ENCODE results near the gene ABHD14A. TPM values are rescaled to one million over a fixed set of nuclear protein-coding genes. Genes with fewer than 3 reads are reported as not detected.
A peak's percentile ranks its signal among the peaks of the same experiment; 100 is the strongest.

The ABHD14A gene
- total RNA-seq, 4 donors from 2014 or later: 2.0 to 11.3 (median 7.7) TPM

GRCh38 chr3:51962854-51963530 is 11.9 kb upstream of the ABHD14A start:
- no peaks in the 10 kb centered on the region for H3K27me3 ChIP-seq
- no peak overlapping the region for H3K4me3 ChIP-seq
- H3K27ac ChIP-seq: no peak overlapping the region
- 74 to 93% methylated on average over 3 to 6 of the region's 6 CpGs for WGBS, 2 donors (ENCODE audit: low coverage in 1 of 2)
- intact Hi-C loops (cut with DNase I; ENCODE audit: low total_unique reads): no loop called here
- DNase-seq: no peak
- in situ Hi-C loops (cut with MboI; ENCODE audit: low pct_ligation_motif_present in 1 of 4, low pct_unique_long_range_greater_than_20kb in 1 of 4, low sequenced_read_pairs in 3 of 4): no loop called here
- H3K4me1 ChIP-seq: peaks cover 4 to 24% (median 17%) of the 10 kb centered on the region in 4 donors
- H3K9me3 ChIP-seq: no peaks in the 10 kb centered on the region
- H3K36me3 ChIP-seq: no peaks in the 10 kb centered on the region
- no peak for TF ChIP-seq POLR2A (IDR thresholded peaks at IDR 0.05)
- TF ChIP-seq CTCF (IDR thresholded peaks at IDR 0.05): no peak
- no peak for TF ChIP-seq EP300 (IDR thresholded peaks at IDR 0.05; ENCODE audit: low read depth)
- no peak for TF ChIP-seq POLR2AphosphoS5 (IDR thresholded peaks at IDR 0.05)

GRCh38 chr3:51963951-51964451 is 10.9 kb upstream of the ABHD14A start:
- in situ Hi-C loops (cut with MboI; ENCODE audit: low pct_ligation_motif_present in 1 of 4, low pct_unique_long_range_greater_than_20kb in 1 of 4, low sequenced_read_pairs in 3 of 4): no loop called here
- peaks cover 9 to 32% (median 24%) of the 10 kb centered on the region in 4 donors for H3K4me1 ChIP-seq

GRCh38 chr3:51964521-51964920 is 10.3 kb upstream of the ABHD14A start:
- Histone ChIP-seq H3K27me3 (no peaks in the 10 kb centered on the region), H3K4me1 (peaks cover 9 to 35% (median 24%) of the 10 kb centered on the region in 4 donors), H3K27ac (no peak overlapping the region), H3K9me3 (no peaks in the 10 kb centered on the region), H3K36me3 (no peaks in the 10 kb centered on the region), H3K4me3 (no peak overlapping the region)
- TF ChIP-seq POLR2AphosphoS5 (IDR thresholded peaks at IDR 0.05): no peak
- no peak for TF ChIP-seq POLR2A (IDR thresholded peaks at IDR 0.05)
- TF ChIP-seq EP300 (IDR thresholded peaks at IDR 0.05; ENCODE audit: low read depth): no peak
- no peak for TF ChIP-seq CTCF (IDR thresholded peaks at IDR 0.05)
- DNase-seq: no peak
- intact Hi-C loops (cut with DNase I; ENCODE audit: low total_unique reads): no loop called here
- WGBS, 2 donors (ENCODE audit: low coverage in 1 of 2): 80% methylated on average over 4 of the region's 4 CpGs; no CpG with 5 or more reads in 1 of the 2 donors
- in situ Hi-C loops (cut with MboI; ENCODE audit: low pct_ligation_motif_present in 1 of 4, low pct_unique_long_range_greater_than_20kb in 1 of 4, low sequenced_read_pairs in 3 of 4): no loop called here

More at GRCh38 chr3:51963951-51964451, 10.9 kb upstream of the ABHD14A start:
- 66% methylated on average over 10 of the region's 12 CpGs; no CpG with 5 or more reads in 1 of the 2 donors for WGBS, 2 donors (ENCODE audit: low coverage in 1 of 2)
- DNase-seq: no peak
- TF ChIP-seq CTCF (IDR thresholded peaks at IDR 0.05): no peak
- no peak for TF ChIP-seq POLR2AphosphoS5 (IDR thresholded peaks at IDR 0.05)
- TF ChIP-seq POLR2A (IDR thresholded peaks at IDR 0.05): no peak
- no peak for TF ChIP-seq EP300 (IDR thresholded peaks at IDR 0.05; ENCODE audit: low read depth)
- Histone ChIP-seq H3K27ac (no peak overlapping the region), H3K27me3 (no peaks in the 10 kb centered on the region), H3K36me3 (no peaks in the 10 kb centered on the region), H3K9me3 (no peaks in the 10 kb centered on the region), H3K4me3 (no peak overlapping the region)
- intact Hi-C loops (cut with DNase I; ENCODE audit: low total_unique reads): no loop called here

- in situ Hi-C loops (cut with MboI; ENCODE audit: low pct_ligation_motif_present in 1 of 4, low pct_unique_long_range_greater_than_20kb in 1 of 4, low sequenced_read_pairs in 3 of 4): no loop called here
- no peak overlapping the region for H3K4me3 ChIP-seq
Observed at GRCh38 chr3:51966016-51966415, 8.8 kb upstream of the ABHD14A start.

More at GRCh38 chr3:51966016-51966415, 8.8 kb upstream of the ABHD14A start:
- WGBS, 2 donors (ENCODE audit: low coverage in 1 of 2): 63% methylated on average over 2 of the region's 2 CpGs; no CpG with 5 or more reads in 1 of the 2 donors
- Histone ChIP-seq H3K27ac (peak overlapping the region in 3 of 4 donors; percentile 90 to 97 (median 95)), H3K9me3 (no peaks in the 10 kb centered on the region), H3K27me3 (no peaks in the 10 kb centered on the region), H3K36me3 (no peaks in the 10 kb centered on the region), H3K4me1 (peaks cover 9 to 39% (median 24%) of the 10 kb centered on the region in 4 donors)
- no peak for TF ChIP-seq CTCF (IDR thresholded peaks at IDR 0.05)
- no peak for TF ChIP-seq POLR2AphosphoS5 (IDR thresholded peaks at IDR 0.05)
- TF ChIP-seq EP300 (IDR thresholded peaks at IDR 0.05; ENCODE audit: low read depth): no peak
- no peak for TF ChIP-seq POLR2A (IDR thresholded peaks at IDR 0.05)
- DNase-seq: no peak
- intact Hi-C loops (cut with DNase I; ENCODE audit: low total_unique reads): no loop called here
